Measurements from ENCODE around the gene ABI3BP.

Gene ABI3BP

GRCh38 chr3:100813828-100814227, 179.4 kb downstream of the ABI3BP start:
- no peak for TF ChIP-seq CTCF (IDR thresholded peaks at IDR 0.05; ENCODE audit: low read depth, low read length)
- no peak for DNase-seq (ENCODE audit: extremely low read depth, low read depth)

- no peak for TF ChIP-seq CTCF (IDR thresholded peaks at IDR 0.05; ENCODE audit: low read depth, low read length)
- DNase-seq (ENCODE audit: extremely low read depth, low read depth), result no peak
Measured at GRCh38 chr3:100811779-100812507, 181.3 kb downstream of the ABI3BP start.

GRCh38 chr3:100810671-100811070, 182.6 kb downstream of the ABI3BP start:
- TF ChIP-seq CTCF (IDR thresholded peaks at IDR 0.05; ENCODE audit: low read depth, low read length), result no peak

GRCh38 chr3:100804631-100805030, 188.6 kb downstream of the ABI3BP start:
- no peak for DNase-seq (ENCODE audit: extremely low read depth, low read depth)
- TF ChIP-seq CTCF (IDR thresholded peaks at IDR 0.05; ENCODE audit: low read depth, low read length), result no peak

More at GRCh38 chr3:100810671-100811070, 182.6 kb downstream of the ABI3BP start:
- DNase-seq (ENCODE audit: extremely low read depth, low read depth), result peak; percentile 34

- DNase-seq (ENCODE audit: extremely low read depth, low read depth), result no peak
- TF ChIP-seq CTCF (IDR thresholded peaks at IDR 0.05; ENCODE audit: low read depth, low read length), result no peak
Measured at GRCh38 chr3:100803711-100804110, 189.5 kb downstream of the ABI3BP start.

GRCh38 chr3:100802126-100802525, 191.1 kb downstream of the ABI3BP start:
- TF ChIP-seq CTCF (IDR thresholded peaks at IDR 0.05; ENCODE audit: low read depth, low read length), result no peak
- no peak for DNase-seq (ENCODE audit: extremely low read depth, low read depth)

- TF ChIP-seq CTCF (IDR thresholded peaks at IDR 0.05; ENCODE audit: low read depth, low read length), result no peak
- DNase-seq (ENCODE audit: extremely low read depth, low read depth), result no peak
Measured at GRCh38 chr3:100798012-100798411, 195.2 kb downstream of the ABI3BP start.
